HEK293 (cell line): Measurements from ENCODE around the gene OPALIN.

ENCODE experiments used
- CTCF ChIA-PET: fragments of 350-600 bp; formaldehyde crosslinking; extraction: SDS; loops from one replicate; lab custom pipeline; 2021; ENCODE audit warnings: antibody characterized with exemption; lab: Yijun Ruan, JAX
- POLR2A ChIA-PET: fragments of 300-600 bp; formaldehyde crosslinking; extraction: SDS; loops from one replicate; lab custom pipeline; 2020; ENCODE audit warnings: antibody characterized with exemption, inconsistent platforms; lab: Yijun Ruan, JAX
- H3K27ac ChIP-seq: fragments of 200-500 bp; sonication (Bioruptor generic); 2 replicates; pipeline ENCODE4 v1.5.1; 2014; ENCODE audit warnings: low read depth, low read length, control low read depth, inconsistent platforms; ENCODE audit errors: extremely low read depth
- H3K36me3 ChIP-seq, 2 experiments: fragments of 200-500 bp in 1 of 2; sonication (Bioruptor generic) in 1 of 2; 1 replicate in 1 of 2; 2 replicates in 1 of 2; pipeline ENCODE4 v1.5.1; 2014 to 2017; ENCODE audit warnings: inconsistent platforms in 2 of 2, low read length in 2 of 2; ENCODE audit not compliant: control insufficient read depth in 2 of 2, insufficient read depth in 1 of 2
- H3K4me1 ChIP-seq: fragments of 200-500 bp; sonication (Bioruptor generic); 2 replicates; pipeline ENCODE4 v1.5.1; 2014; ENCODE audit warnings: mild to moderate bottlenecking, low read length, inconsistent platforms; ENCODE audit not compliant: control insufficient read depth, insufficient read depth
- H3K4me3 ChIP-seq: 2 replicates; pipeline ENCODE4 v1.5.1; 2011; ENCODE audit warnings: low read depth, mild to moderate bottlenecking, control low read depth, low read length, moderate library complexity
- H3K9me3 ChIP-seq: fragments of 200-500 bp; sonication (Bioruptor generic); 2 replicates; pipeline ENCODE4 v1.5.1; 2014; ENCODE audit warnings: low read depth, low read length, inconsistent platforms; ENCODE audit not compliant: control insufficient read depth, insufficient read depth
- GLIS2 ChIP-seq: fragments of 450-650 bp; formaldehyde crosslinking; IDR thresholded peaks from 2 replicates; pipeline ENCODE4 v1.5.1; 2016; ENCODE audit warnings: missing biosample characterization, missing genetic modification characterization
- KLF16 ChIP-seq: fragments of 450-650 bp; formaldehyde crosslinking; IDR thresholded peaks from 2 replicates; pipeline ENCODE4 v1.5.1; 2017; ENCODE audit warnings: missing biosample characterization, missing genetic modification characterization
- SCRT1 ChIP-seq: fragments of 450-650 bp; formaldehyde crosslinking; IDR thresholded peaks from 2 replicates; pipeline ENCODE4 v1.5.1; 2016; ENCODE audit warnings: missing biosample characterization, missing genetic modification characterization, borderline replicate concordance
- SP3 ChIP-seq: fragments of 450-650 bp; formaldehyde crosslinking; IDR thresholded peaks from 2 replicates; pipeline ENCODE4 v1.5.1; 2016; ENCODE audit warnings: missing biosample characterization, missing genetic modification characterization
- ZNF132 ChIP-seq: fragments of 450-650 bp; formaldehyde crosslinking; IDR thresholded peaks from 2 replicates; pipeline ENCODE4 v1.5.1; 2017; ENCODE audit warnings: missing biosample characterization, missing genetic modification characterization, borderline replicate concordance
- ZNF133 ChIP-seq: fragments of 450-650 bp; formaldehyde crosslinking; IDR thresholded peaks from 2 replicates; pipeline ENCODE4 v1.5.1; 2016; ENCODE audit warnings: missing biosample characterization, missing genetic modification characterization
- ZNF138 ChIP-seq: fragments of 450-650 bp; formaldehyde crosslinking; IDR thresholded peaks from 2 replicates; pipeline ENCODE4 v1.5.1; 2016; ENCODE audit warnings: missing biosample characterization, missing genetic modification characterization, borderline replicate concordance
- ZNF175 ChIP-seq: fragments of 450-650 bp; formaldehyde crosslinking; IDR thresholded peaks from 2 replicates; pipeline ENCODE4 v1.5.1; 2016; ENCODE audit warnings: missing biosample characterization, missing genetic modification characterization
- ZNF2 ChIP-seq: fragments of 450-650 bp; formaldehyde crosslinking; IDR thresholded peaks from 2 replicates; pipeline ENCODE4 v1.5.1; 2016; ENCODE audit warnings: missing biosample characterization, missing genetic modification characterization
- ZNF571 ChIP-seq: fragments of 450-650 bp; formaldehyde crosslinking; IDR thresholded peaks from 2 replicates; pipeline ENCODE4 v1.5.0; 2017; ENCODE audit warnings: missing biosample characterization, missing genetic modification characterization
- ZNF677 ChIP-seq: fragments of 450-650 bp; IDR thresholded peaks from 2 replicates; pipeline ENCODE4 v1.5.0; 2018; ENCODE audit warnings: missing biosample characterization, mild to moderate bottlenecking, missing genetic modification characterization, moderate library complexity
- TF ChIP-seq, protein P1 (sequence below): fragments of 450-650 bp; formaldehyde crosslinking; IDR thresholded peaks from 2 replicates; pipeline ENCODE4 v1.5.1; 2016; ENCODE audit warnings: missing biosample characterization, missing genetic modification characterization, borderline replicate concordance
- TF ChIP-seq, protein P2 (sequence below): fragments of 450-650 bp; formaldehyde crosslinking; conservative IDR thresholded peaks from 2 replicates; pipeline ENCODE4 v1.5.1; 2016; ENCODE audit warnings: low read depth, missing biosample characterization, missing genetic modification characterization
- TF ChIP-seq, protein P3 (sequence below): fragments of 450-650 bp; formaldehyde crosslinking; IDR thresholded peaks from 2 replicates; pipeline ENCODE4 v1.5.1; 2016; ENCODE audit warnings: missing biosample characterization, missing genetic modification characterization

Gene OPALIN

DNA sequence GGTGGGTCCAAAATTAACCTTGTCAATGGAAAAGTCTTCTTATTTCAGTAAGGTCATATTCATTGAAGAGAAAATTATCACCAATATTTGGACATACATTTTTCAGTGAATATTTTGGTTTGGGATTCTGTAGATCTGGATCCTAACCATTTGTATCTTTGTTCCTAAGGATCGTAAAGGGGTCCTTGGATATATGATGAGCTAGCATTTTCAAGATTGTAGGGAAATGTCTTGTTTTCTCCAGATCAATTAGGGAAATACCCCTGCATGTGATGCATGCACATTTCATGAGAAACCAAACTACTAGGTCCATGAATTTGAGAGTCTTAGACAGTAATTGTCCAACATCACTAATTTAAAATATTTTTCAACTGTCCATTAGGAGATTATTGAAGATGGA lies 36.5 kb downstream of the OPALIN start (continued):
- TF ChIP-seq ZNF133 (tag by site-specific recombination): no peak
- TF ChIP-seq, protein P1, sequence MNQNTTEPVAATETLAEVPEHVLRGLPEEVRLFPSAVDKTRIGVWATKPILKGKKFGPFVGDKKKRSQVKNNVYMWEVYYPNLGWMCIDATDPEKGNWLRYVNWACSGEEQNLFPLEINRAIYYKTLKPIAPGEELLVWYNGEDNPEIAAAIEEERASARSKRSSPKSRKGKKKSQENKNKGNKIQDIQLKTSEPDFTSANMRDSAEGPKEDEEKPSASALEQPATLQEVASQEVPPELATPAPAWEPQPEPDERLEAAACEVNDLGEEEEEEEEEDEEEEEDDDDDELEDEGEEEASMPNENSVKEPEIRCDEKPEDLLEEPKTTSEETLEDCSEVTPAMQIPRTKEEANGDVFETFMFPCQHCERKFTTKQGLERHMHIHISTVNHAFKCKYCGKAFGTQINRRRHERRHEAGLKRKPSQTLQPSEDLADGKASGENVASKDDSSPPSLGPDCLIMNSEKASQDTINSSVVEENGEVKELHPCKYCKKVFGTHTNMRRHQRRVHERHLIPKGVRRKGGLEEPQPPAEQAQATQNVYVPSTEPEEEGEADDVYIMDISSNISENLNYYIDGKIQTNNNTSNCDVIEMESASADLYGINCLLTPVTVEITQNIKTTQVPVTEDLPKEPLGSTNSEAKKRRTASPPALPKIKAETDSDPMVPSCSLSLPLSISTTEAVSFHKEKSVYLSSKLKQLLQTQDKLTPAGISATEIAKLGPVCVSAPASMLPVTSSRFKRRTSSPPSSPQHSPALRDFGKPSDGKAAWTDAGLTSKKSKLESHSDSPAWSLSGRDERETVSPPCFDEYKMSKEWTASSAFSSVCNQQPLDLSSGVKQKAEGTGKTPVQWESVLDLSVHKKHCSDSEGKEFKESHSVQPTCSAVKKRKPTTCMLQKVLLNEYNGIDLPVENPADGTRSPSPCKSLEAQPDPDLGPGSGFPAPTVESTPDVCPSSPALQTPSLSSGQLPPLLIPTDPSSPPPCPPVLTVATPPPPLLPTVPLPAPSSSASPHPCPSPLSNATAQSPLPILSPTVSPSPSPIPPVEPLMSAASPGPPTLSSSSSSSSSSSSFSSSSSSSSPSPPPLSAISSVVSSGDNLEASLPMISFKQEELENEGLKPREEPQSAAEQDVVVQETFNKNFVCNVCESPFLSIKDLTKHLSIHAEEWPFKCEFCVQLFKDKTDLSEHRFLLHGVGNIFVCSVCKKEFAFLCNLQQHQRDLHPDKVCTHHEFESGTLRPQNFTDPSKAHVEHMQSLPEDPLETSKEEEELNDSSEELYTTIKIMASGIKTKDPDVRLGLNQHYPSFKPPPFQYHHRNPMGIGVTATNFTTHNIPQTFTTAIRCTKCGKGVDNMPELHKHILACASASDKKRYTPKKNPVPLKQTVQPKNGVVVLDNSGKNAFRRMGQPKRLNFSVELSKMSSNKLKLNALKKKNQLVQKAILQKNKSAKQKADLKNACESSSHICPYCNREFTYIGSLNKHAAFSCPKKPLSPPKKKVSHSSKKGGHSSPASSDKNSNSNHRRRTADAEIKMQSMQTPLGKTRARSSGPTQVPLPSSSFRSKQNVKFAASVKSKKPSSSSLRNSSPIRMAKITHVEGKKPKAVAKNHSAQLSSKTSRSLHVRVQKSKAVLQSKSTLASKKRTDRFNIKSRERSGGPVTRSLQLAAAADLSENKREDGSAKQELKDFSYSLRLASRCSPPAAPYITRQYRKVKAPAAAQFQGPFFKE (tag by site-specific recombination): no peak

DNA sequence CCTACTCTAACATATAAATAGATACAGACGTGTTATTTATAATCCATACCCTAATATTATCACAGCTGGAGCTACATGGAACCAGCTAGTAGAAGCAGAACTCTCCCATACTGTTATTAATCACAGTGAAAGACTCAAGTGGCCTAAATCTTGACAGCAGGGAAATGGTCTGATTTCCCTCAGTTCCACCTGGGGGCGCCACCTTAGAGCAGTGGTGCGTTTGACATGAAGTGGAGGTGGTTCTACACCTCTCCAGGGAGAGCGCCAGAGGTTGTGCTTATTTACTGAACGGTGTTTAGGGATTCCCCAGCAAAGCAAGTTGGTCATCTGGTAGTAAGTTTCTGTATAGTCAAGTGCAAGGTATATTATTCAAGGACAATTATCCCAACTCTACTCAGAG lies 37.0 kb downstream of the OPALIN start:
- POLR2A ChIA-PET: no interaction called here
- H3K9me3 ChIP-seq: no peaks in the 10 kb centered on the region
- no peaks in the 10 kb centered on the region for H3K4me1 ChIP-seq
- no peak overlapping the region for H3K4me3 ChIP-seq
- H3K36me3 ChIP-seq: no peaks in the 10 kb centered on the region
- CTCF ChIA-PET: interaction anchor here (0.7 to 3.2 kb wide), 7 partner anchors 12 to 304 kb away, joined by 3 to 27 read pairs (median 4); no protein-coding TSS in a partner anchor
- TF ChIP-seq ZNF571 (tag by site-specific recombination) (no peak), GLIS2 (no peak), ZNF175 (no peak), SP3 (tag by site-specific recombination) (no peak), ZNF132 (tag by site-specific recombination) (no peak), ZNF2 (tag by site-specific recombination) (no peak), ZNF677 (no peak), ZNF138 (no peak), SCRT1 (tag by site-specific recombination) (no peak), KLF16 (tag by site-specific recombination) (no peak)
- TF ChIP-seq, protein P2, sequence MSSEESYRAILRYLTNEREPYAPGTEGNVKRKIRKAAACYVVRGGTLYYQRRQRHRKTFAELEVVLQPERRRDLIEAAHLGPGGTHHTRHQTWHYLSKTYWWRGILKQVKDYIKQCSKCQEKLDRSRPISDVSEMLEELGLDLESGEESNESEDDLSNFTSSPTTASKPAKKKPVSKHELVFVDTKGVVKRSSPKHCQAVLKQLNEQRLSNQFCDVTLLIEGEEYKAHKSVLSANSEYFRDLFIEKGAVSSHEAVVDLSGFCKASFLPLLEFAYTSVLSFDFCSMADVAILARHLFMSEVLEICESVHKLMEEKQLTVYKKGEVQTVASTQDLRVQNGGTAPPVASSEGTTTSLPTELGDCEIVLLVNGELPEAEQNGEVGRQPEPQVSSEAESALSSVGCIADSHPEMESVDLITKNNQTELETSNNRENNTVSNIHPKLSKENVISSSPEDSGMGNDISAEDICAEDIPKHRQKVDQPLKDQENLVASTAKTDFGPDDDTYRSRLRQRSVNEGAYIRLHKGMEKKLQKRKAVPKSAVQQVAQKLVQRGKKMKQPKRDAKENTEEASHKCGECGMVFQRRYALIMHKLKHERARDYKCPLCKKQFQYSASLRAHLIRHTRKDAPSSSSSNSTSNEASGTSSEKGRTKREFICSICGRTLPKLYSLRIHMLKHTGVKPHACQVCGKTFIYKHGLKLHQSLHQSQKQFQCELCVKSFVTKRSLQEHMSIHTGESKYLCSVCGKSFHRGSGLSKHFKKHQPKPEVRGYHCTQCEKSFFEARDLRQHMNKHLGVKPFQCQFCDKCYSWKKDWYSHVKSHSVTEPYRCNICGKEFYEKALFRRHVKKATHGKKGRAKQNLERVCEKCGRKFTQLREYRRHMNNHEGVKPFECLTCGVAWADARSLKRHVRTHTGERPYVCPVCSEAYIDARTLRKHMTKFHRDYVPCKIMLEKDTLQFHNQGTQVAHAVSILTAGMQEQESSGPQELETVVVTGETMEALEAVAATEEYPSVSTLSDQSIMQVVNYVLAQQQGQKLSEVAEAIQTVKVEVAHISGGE (tag by site-specific recombination): no peak
- TF ChIP-seq, protein P3, sequence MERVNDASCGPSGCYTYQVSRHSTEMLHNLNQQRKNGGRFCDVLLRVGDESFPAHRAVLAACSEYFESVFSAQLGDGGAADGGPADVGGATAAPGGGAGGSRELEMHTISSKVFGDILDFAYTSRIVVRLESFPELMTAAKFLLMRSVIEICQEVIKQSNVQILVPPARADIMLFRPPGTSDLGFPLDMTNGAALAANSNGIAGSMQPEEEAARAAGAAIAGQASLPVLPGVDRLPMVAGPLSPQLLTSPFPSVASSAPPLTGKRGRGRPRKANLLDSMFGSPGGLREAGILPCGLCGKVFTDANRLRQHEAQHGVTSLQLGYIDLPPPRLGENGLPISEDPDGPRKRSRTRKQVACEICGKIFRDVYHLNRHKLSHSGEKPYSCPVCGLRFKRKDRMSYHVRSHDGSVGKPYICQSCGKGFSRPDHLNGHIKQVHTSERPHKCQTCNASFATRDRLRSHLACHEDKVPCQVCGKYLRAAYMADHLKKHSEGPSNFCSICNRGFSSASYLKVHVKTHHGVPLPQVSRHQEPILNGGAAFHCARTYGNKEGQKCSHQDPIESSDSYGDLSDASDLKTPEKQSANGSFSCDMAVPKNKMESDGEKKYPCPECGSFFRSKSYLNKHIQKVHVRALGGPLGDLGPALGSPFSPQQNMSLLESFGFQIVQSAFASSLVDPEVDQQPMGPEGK (tag by site-specific recombination): no peak
- no peak overlapping the region for H3K27ac ChIP-seq
